Fibroblast of lung (primary cell): Measurements from ENCODE around the gene CHDH. TPM values are rescaled to one million over a fixed set of nuclear protein-coding genes. Genes with fewer than 3 reads are reported as not detected.
A peak's percentile ranks its signal among the peaks of the same experiment; 100 is the strongest.

ENCODE experiments used
- DNase-seq, 2 donors: peaks; one replicate each; pipeline versions ENCODE4 v3.0.0 to v3.0.0-alpha.2; 2010; ENCODE audit warnings: low read depth in 2 of 2
- H2AFZ ChIP-seq: 2 replicates; pipeline ENCODE4 v1.5.1; 2012; ENCODE audit warnings: low read length, control low read depth, inconsistent platforms
- H3K27ac ChIP-seq: 2 replicates; pipeline ENCODE4 v1.5.1; 2011; ENCODE audit warnings: low read length, control low read depth; ENCODE audit not compliant: insufficient read depth
- H3K27me3 ChIP-seq: 2 replicates; pipeline ENCODE4 v1.5.1; 2011; ENCODE audit warnings: mild to moderate bottlenecking, low read length; ENCODE audit not compliant: control insufficient read depth, insufficient read depth
- H3K36me3 ChIP-seq: 2 replicates; pipeline ENCODE4 v1.5.1; 2011; ENCODE audit warnings: low read length; ENCODE audit not compliant: control insufficient read depth, insufficient read depth
- H3K4me1 ChIP-seq: 2 replicates; pipeline ENCODE4 v1.5.1; 2011; ENCODE audit warnings: low read length; ENCODE audit not compliant: control insufficient read depth, insufficient read depth; ENCODE audit errors: extremely low read depth
- H3K4me2 ChIP-seq: 2 replicates; pipeline ENCODE4 v1.5.1; 2011; ENCODE audit warnings: low read length, control low read depth; ENCODE audit not compliant: insufficient read depth; ENCODE audit errors: extremely low read depth
- H3K4me3 ChIP-seq, 4 experiments: fragments of 200-600 bp in 1 of 4; sonication (generic) in 1 of 4; replicated peaks in 1 of 4; 2 replicates each; pipeline ENCODE4 v1.5.1; 2011 to 2016; ENCODE audit warnings: low read length in 4 of 4, low read depth in 3 of 4, mild to moderate bottlenecking in 3 of 4, control low read depth in 2 of 4, inconsistent platforms in 1 of 4, mixed read lengths in 1 of 4; ENCODE audit not compliant: insufficient read depth in 1 of 4; ENCODE audit errors: control extremely low read depth in 1 of 4
- H3K79me2 ChIP-seq: 2 replicates; pipeline ENCODE4 v1.5.1; 2012; ENCODE audit warnings: mild to moderate bottlenecking, low read length, inconsistent platforms; ENCODE audit not compliant: control insufficient read depth, insufficient read depth
- H3K9ac ChIP-seq: 2 replicates; pipeline ENCODE4 v1.5.1; 2011; ENCODE audit warnings: mild to moderate bottlenecking, low read length, control low read depth; ENCODE audit not compliant: insufficient read depth
- H3K9me3 ChIP-seq: 2 replicates; pipeline ENCODE4 v1.5.1; 2012; ENCODE audit warnings: low read depth, low read length; ENCODE audit not compliant: control insufficient read depth, insufficient read depth
- H4K20me1 ChIP-seq: 2 replicates; pipeline ENCODE4 v1.5.1; 2011; ENCODE audit warnings: low read length; ENCODE audit not compliant: control insufficient read depth, insufficient read depth; ENCODE audit errors: extremely low read depth
- EZH2 ChIP-seq: IDR thresholded peaks from 2 replicates; pipeline ENCODE4 v1.5.1; 2012; ENCODE audit warnings: low read length, control low read depth, mild to moderate bottlenecking; ENCODE audit errors: missing control alignments
- polyA plus RNA-seq, 2 donors: library from polyadenylated mRNA; depleted of rRNA in 1 of 2; stranded (reverse) in 1 of 2; unstranded in 1 of 2; fragments of >200 nt; gene quantifications; 2 replicates each; pipeline ENCODE4 v1.2.1, GENCODE V29; 2011 to 2012; ENCODE audit warnings: missing spikeins in 1 of 2
- total RNA-seq: library from RNA; depleted of rRNA; stranded (reverse); fragments of >200 nt; gene quantifications from 2 replicates; pipeline ENCODE4 v1.2.1, GENCODE V29; 2014
- TF ChIP-seq, protein P1 (sequence below), 2 donors: IDR thresholded peaks in 1 of 2; conservative IDR thresholded peaks in 1 of 2; 1 replicate in 1 of 2; 2 replicates in 1 of 2; pipeline ENCODE4 v1.5.1; 2011 to 2012; ENCODE audit warnings: low read length in 2 of 2, control low read depth in 1 of 2, inconsistent platforms in 1 of 2, low read depth in 1 of 2, mild to moderate bottlenecking in 1 of 2

CHDH gene
- total and polyA plus RNA-seq, 2 donors (not counting 1 experiment from before 2014, with no cell fraction given) = 0.23 to 0.83 TPM

DNA sequence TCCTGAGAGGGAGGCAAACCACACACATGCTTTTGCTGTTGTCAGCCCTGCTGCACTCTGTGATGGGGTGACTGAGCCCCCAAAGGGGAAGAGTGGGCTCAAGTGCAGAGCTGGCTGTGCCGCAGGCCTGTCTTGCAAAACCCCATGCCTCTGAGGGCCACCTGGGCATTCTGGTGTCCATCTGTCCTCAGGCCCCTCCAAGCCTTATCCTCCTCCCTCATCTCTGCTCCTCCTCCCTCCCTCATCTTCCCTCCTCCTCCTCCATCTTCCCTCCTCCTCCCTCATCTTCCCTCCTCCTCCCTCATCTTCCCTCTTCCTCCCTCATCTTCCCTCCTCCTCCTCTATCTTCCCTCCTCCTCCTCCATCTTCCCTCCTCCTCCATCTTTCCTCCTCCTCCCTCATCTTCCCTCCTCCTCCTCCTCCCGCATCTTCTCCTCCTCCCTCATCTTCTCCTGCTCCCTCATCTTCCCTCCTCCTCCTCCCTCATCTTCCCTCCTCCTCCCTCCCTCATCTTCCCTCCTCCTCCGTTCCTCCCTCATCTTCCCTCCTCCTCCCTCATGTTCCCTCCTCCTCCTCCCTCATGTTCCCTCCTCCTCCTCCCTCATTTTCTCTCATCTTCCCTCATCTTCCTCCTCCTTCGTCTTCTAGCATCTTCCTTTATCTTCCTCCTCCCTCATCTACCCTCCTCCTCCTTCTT is 40.6 kb downstream of the CHDH start:
- H3K27me3 ChIP-seq = no peaks in the 10 kb centered on the region
- no peaks in the 10 kb centered on the region for H4K20me1 ChIP-seq
- H3K4me3 ChIP-seq = no peak overlapping the region
- H3K9ac ChIP-seq = no peak overlapping the region
- H3K4me1 ChIP-seq = peaks cover 16% of the 10 kb centered on the region
- no peak overlapping the region for H3K4me2 ChIP-seq
- TF ChIP-seq EZH2 = no peak
- TF ChIP-seq, protein P1, sequence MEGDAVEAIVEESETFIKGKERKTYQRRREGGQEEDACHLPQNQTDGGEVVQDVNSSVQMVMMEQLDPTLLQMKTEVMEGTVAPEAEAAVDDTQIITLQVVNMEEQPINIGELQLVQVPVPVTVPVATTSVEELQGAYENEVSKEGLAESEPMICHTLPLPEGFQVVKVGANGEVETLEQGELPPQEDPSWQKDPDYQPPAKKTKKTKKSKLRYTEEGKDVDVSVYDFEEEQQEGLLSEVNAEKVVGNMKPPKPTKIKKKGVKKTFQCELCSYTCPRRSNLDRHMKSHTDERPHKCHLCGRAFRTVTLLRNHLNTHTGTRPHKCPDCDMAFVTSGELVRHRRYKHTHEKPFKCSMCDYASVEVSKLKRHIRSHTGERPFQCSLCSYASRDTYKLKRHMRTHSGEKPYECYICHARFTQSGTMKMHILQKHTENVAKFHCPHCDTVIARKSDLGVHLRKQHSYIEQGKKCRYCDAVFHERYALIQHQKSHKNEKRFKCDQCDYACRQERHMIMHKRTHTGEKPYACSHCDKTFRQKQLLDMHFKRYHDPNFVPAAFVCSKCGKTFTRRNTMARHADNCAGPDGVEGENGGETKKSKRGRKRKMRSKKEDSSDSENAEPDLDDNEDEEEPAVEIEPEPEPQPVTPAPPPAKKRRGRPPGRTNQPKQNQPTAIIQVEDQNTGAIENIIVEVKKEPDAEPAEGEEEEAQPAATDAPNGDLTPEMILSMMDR (conservative IDR thresholded peaks at IDR 0.05 in 1 of 2, IDR thresholded peaks at IDR 0.05 in 1 of 2; ENCODE audit: low read depth in 1 of 2, low read length in 2 of 2) = no peak
- H3K27ac ChIP-seq = peak overlapping the region; percentile 72
- H2AFZ ChIP-seq = no peak overlapping the region
- H3K9me3 ChIP-seq = no peaks in the 10 kb centered on the region
- H3K36me3 ChIP-seq = no peaks in the 10 kb centered on the region
- no peak for DNase-seq
- H3K79me2 ChIP-seq = no peaks in the 10 kb centered on the region

DNA sequence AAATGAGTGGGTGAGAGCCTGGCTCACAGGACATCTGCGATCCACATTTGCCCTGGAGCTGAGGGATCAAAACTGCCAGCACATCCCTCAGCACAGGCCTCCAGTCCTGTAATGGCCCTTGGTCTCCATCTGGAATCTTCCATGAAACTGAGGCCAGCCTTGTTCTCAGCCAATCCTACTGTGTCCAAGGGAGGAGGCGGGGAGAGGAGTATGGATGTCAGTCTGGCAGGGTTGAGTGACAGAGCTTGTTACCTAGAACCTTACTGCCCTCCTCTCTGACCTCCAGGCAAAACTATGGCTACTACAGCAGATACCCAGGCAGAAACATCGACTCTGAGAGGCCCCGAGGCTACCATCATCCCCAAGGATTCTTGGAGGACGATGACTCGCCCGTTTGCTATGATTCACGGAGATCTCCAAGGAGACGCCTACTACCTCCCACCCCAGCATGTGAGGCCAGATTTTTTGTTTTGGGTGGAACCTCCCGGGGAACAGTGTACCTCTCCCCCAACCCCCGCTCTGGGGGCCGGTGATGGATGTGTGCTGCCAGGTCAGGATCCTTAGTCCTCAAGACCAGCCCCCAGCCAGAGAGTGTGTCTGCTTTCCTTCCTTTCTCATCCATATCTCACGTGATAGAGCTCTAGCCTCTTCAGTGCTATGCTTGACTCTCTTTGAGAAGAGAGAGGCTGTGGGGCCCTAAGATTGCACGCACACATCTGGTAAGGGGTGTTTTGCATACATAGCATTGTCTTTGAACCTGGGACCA is 41.3 kb downstream of the CHDH start:
- Histone ChIP-seq H3K27me3 (no peaks in the 10 kb centered on the region), H3K4me3 (no peak overlapping the region), H3K9ac (no peak overlapping the region), H3K27ac (peak overlapping the region; percentile 72), H3K4me2 (peak overlapping the region; percentile 21), H3K9me3 (no peaks in the 10 kb centered on the region), H2AFZ (peak overlapping the region; percentile 83), H3K4me1 (peaks cover 16% of the 10 kb centered on the region), H4K20me1 (no peaks in the 10 kb centered on the region), H3K79me2 (no peaks in the 10 kb centered on the region), H3K36me3 (no peaks in the 10 kb centered on the region)
- TF ChIP-seq, protein P1 (conservative IDR thresholded peaks at IDR 0.05 in 1 of 2, IDR thresholded peaks at IDR 0.05 in 1 of 2; ENCODE audit: low read depth in 1 of 2, low read length in 2 of 2) = no peak
- TF ChIP-seq EZH2 = no peak
- DNase-seq = peak; percentile 58 to 78

DNA sequence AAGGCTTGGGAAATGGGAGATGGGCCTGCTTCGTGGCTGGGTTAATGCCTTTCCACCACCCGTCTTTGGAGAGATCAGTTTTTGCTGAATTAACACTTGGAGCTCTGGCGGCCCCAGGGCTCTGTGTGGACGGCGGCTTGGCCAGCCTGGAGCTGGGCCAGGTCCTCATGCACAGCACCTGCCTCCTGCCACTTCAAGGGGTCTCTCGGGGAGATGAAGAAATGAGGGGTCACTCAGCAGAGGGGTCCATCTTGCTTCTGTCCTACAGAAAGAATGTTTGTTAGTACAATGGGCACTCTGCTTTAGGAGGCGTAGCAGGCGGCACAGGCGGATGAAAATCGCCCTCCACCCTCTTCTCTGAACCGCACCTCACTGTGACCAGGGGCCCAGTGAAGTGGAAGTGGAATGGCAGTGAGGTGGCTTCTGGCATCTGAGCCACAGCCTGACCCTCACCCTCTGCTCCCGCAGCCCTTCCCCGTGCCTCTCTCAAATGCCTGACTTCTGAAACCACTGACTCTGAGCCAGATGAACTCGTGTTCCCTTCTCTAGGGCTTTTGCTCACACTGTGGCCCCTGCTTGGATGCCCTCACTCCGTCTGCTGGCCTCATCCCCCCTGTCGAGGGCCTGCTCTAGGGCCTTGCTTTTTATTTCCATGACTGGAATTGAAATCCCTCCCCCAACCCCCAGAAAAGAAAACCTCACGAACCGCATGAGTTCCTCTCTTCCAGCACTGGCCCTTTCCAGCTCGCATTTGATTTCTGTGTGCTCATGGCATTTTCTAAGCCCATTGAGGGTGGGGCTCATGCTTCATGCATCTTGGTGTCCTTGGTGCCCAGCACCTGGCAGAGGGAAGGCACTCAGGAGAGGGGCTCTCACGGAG is 42.2 kb downstream of the CHDH start:
- no peaks in the 10 kb centered on the region for H3K9me3 ChIP-seq
- no peaks in the 10 kb centered on the region for H3K27me3 ChIP-seq
- DNase-seq = peak in 1 of 2 donors; percentile 14
- H4K20me1 ChIP-seq = no peaks in the 10 kb centered on the region
- no peak overlapping the region for H3K4me2 ChIP-seq
- no peak overlapping the region for H3K4me3 ChIP-seq
- H3K27ac ChIP-seq = peak overlapping the region; percentile 72
- peaks cover 16% of the 10 kb centered on the region for H3K4me1 ChIP-seq
- TF ChIP-seq EZH2 = no peak
- TF ChIP-seq, protein P1 (conservative IDR thresholded peaks at IDR 0.05 in 1 of 2, IDR thresholded peaks at IDR 0.05 in 1 of 2; ENCODE audit: low read depth in 1 of 2, low read length in 2 of 2) = no peak
- no peaks in the 10 kb centered on the region for H3K79me2 ChIP-seq
- H3K9ac ChIP-seq = no peak overlapping the region
- peak overlapping the region; percentile 83 for H2AFZ ChIP-seq
- no peaks in the 10 kb centered on the region for H3K36me3 ChIP-seq
